ENCODE data around the gene CAMTA1. TPM values are rescaled to one million over a fixed set of nuclear protein-coding genes. Genes with fewer than 3 reads are reported as not detected.

The CAMTA1 gene
- total and polyA plus RNA-seq, 2 experiments from 2014 or later, result 89.0 to 145 TPM

- Histone ChIP-seq H3K36me3 (replicated peaks; ENCODE audit: insufficient read depth, low read depth) (no peaks in the 10 kb centered on the region), H3K79me2 (no peaks in the 10 kb centered on the region), H2AFZ (no peak overlapping the region), H3K9me3 (ENCODE audit: low read depth) (no peaks in the 10 kb centered on the region), H3K27ac (no peak overlapping the region), H3K4me3 (no peak overlapping the region), H3K4me1 (ENCODE audit: insufficient read depth) (no peaks in the 10 kb centered on the region), H4K20me1 (ENCODE audit: insufficient read depth, poor library complexity, severe bottlenecking) (no peaks in the 10 kb centered on the region), H3K9me2 (replicated peaks; ENCODE audit: insufficient read depth) (no peaks in the 10 kb centered on the region), H3K27me3 (no peaks in the 10 kb centered on the region), H3K4me2 (no peak overlapping the region)
- WGBS (ENCODE audit: low lambda C conversion rate, missing lambda C conversion rate), result 89% methylated on average over 16 of the region's 16 CpGs
- no peak for TF ChIP-seq EZH2phosphoT487 (IDR thresholded peaks at IDR 0.05; ENCODE audit: low read depth, severe bottlenecking, unreplicated experiment)
- no peak for TF ChIP-seq CTCF (IDR thresholded peaks at IDR 0.05; ENCODE audit: poor library complexity)
- TF ChIP-seq EZH2 (IDR thresholded peaks at IDR 0.05; ENCODE audit: borderline replicate concordance), result no peak
- no peak for DNase-seq (ENCODE audit: low spot score)
Observed at GRCh38 chr1:7009741-7010525, 224.7 kb downstream of the CAMTA1 start.

DNA sequence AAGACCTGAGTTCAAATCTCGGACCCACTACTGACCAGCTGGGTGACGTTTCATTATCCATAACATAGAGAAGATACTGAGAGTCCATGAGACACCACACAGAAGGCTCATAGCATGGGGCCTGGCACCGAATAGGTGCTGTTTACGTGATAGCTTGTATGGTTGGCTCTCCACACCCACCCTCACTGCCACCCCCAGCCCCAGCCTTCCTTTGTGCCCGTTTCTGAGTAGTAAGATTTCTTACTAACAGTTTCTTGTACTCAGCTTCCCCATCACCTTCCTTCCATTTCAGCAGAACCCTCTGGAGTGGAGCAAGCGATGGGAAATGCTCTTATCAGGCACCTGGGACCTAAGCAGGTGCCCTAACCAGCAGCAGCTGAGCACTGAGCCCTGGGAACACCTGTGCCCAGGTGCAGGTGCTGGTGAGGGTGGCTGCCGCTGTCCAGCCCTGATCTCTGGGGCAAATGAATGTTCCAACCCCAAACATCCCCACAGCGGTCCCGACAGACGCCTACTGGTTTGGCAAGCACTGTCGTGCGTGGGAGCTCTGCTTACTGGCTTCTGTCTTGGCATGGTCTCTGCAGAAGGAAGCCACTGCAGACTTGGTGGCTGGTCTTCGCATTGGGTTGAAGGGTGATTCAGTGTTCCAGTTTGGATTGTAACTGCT is 225.4 kb downstream of the CAMTA1 start:
- H3K79me2 ChIP-seq, result no peaks in the 10 kb centered on the region
- 84% methylated on average over 13 of the region's 13 CpGs for WGBS (ENCODE audit: low lambda C conversion rate, missing lambda C conversion rate)
- H4K20me1 ChIP-seq (ENCODE audit: insufficient read depth, poor library complexity, severe bottlenecking), result no peaks in the 10 kb centered on the region

GRCh38 chr1:7011826-7012225 is 226.6 kb downstream of the CAMTA1 start:
- H3K79me2 ChIP-seq, result no peaks in the 10 kb centered on the region
- H3K4me2 ChIP-seq, result no peak overlapping the region
- no peaks in the 10 kb centered on the region for H4K20me1 ChIP-seq (ENCODE audit: insufficient read depth, poor library complexity, severe bottlenecking)
- no peak overlapping the region for H3K27ac ChIP-seq
- H3K4me1 ChIP-seq (ENCODE audit: insufficient read depth), result no peaks in the 10 kb centered on the region
- H3K36me3 ChIP-seq (replicated peaks; ENCODE audit: insufficient read depth, low read depth), result no peaks in the 10 kb centered on the region
- H3K4me3 ChIP-seq, result no peak overlapping the region
- WGBS (ENCODE audit: low lambda C conversion rate, missing lambda C conversion rate), result 93% methylated on average over 9 of the region's 9 CpGs
- TF ChIP-seq CTCF (IDR thresholded peaks at IDR 0.05; ENCODE audit: poor library complexity), result no peak
- TF ChIP-seq EZH2 (IDR thresholded peaks at IDR 0.05; ENCODE audit: borderline replicate concordance), result no peak
- TF ChIP-seq EZH2phosphoT487 (IDR thresholded peaks at IDR 0.05; ENCODE audit: low read depth, severe bottlenecking, unreplicated experiment), result no peak
- H2AFZ ChIP-seq, result no peak overlapping the region
- no peaks in the 10 kb centered on the region for H3K27me3 ChIP-seq
- DNase-seq (ENCODE audit: low spot score), result no peak
- no peaks in the 10 kb centered on the region for H3K9me2 ChIP-seq (replicated peaks; ENCODE audit: insufficient read depth)
- no peaks in the 10 kb centered on the region for H3K9me3 ChIP-seq (ENCODE audit: low read depth)

More for the DNA sequence above, 225.4 kb downstream of the CAMTA1 start:
- no peak for DNase-seq (ENCODE audit: low spot score)
- H3K4me1 ChIP-seq (ENCODE audit: insufficient read depth), result no peaks in the 10 kb centered on the region
- H3K4me2 ChIP-seq, result no peak overlapping the region
- H3K9me3 ChIP-seq (ENCODE audit: low read depth), result no peaks in the 10 kb centered on the region
- no peaks in the 10 kb centered on the region for H3K9me2 ChIP-seq (replicated peaks; ENCODE audit: insufficient read depth)
- H2AFZ ChIP-seq, result no peak overlapping the region
- no peak overlapping the region for H3K27ac ChIP-seq
- H3K36me3 ChIP-seq (replicated peaks; ENCODE audit: insufficient read depth, low read depth), result no peaks in the 10 kb centered on the region
- TF ChIP-seq CTCF (IDR thresholded peaks at IDR 0.05; ENCODE audit: poor library complexity) (no peak), EZH2phosphoT487 (IDR thresholded peaks at IDR 0.05; ENCODE audit: low read depth, severe bottlenecking, unreplicated experiment) (no peak), EZH2 (IDR thresholded peaks at IDR 0.05; ENCODE audit: borderline replicate concordance) (no peak)
- H3K4me3 ChIP-seq, result no peak overlapping the region
- no peaks in the 10 kb centered on the region for H3K27me3 ChIP-seq

Data from hepatocyte (in vitro differentiated cells).